ENCODE results near the gene CTNNB1. TPM values are rescaled to one million over a fixed set of nuclear protein-coding genes. Genes with fewer than 3 reads are reported as not detected.

CTNNB1 gene
- total RNA-seq, 1 experiment from 2014 or later = 387 TPM

DNA sequence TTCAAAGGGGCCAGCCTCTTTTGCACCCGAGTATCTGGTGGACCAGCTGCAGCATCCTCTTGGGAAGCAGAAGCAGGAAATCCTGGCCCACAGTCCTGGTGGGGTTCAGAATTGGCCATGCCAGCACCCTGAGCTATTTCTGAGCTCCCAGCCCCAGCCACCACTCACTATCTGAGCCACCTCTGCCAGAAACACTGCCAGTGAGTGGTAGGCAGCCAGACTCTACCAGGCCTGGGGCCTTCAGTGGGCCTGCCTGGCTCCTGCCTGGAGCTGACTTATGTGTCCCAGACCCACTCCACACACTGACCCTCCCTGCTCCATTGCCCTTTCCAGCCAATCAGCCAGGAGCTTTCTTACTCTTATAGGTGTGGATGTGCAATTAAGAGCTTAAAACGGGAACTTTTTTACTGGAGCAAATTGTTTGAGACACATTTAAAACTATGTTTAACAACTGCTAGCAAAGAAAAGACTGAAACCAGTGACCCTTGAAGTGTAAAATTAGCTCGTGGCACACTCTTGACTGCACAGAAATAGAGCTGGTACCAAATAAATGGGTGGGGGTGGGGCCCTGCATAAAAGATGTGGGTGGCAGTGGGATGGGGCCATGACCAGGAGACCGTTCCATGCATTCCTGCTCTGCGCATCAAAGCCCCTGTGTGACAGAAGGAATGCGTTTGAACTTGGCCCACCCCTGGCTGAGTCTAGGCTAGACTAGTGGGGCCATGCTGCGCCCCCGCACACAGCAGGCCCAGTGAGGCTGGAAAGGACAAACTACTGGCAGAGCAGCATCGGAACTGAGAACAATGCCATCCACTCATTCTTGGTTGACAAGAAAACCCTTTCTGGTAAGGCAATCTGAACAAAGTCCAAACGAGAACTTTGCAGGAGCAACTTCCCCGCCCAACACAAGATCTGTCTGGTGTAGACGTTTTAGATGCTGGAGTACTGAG, 48.0 kb downstream of the CTNNB1 start:
- Mint-ChIP-seq H3K9me3 (no peaks in the 10 kb centered on the region), H3K27me3 (ENCODE audit: low read depth) (no peaks in the 10 kb centered on the region; the same call in 1 of the 2 replicates), H3K4me3 (no peak overlapping the region), H3K36me3 (no peaks in the 10 kb centered on the region), H3K4me1 (peaks cover 7% of the 10 kb centered on the region; the same call in 1 of the 2 replicates), H3K27ac (no peak overlapping the region)
- DNase-seq (ENCODE audit: low spot score) (no peak), ATAC-seq (no peak)
- no peak for TF ChIP-seq NFATC4 (CRISPR knock-in tag; IDR thresholded peaks at IDR 0.05)
- no peak for TF ChIP-seq ZNF423 (CRISPR knock-in tag; IDR thresholded peaks at IDR 0.05)
- no peak for TF ChIP-seq ZNF317 (CRISPR knock-in tag; IDR thresholded peaks at IDR 0.05; ENCODE audit: borderline replicate concordance, low read depth)
- TF ChIP-seq, protein P1, sequence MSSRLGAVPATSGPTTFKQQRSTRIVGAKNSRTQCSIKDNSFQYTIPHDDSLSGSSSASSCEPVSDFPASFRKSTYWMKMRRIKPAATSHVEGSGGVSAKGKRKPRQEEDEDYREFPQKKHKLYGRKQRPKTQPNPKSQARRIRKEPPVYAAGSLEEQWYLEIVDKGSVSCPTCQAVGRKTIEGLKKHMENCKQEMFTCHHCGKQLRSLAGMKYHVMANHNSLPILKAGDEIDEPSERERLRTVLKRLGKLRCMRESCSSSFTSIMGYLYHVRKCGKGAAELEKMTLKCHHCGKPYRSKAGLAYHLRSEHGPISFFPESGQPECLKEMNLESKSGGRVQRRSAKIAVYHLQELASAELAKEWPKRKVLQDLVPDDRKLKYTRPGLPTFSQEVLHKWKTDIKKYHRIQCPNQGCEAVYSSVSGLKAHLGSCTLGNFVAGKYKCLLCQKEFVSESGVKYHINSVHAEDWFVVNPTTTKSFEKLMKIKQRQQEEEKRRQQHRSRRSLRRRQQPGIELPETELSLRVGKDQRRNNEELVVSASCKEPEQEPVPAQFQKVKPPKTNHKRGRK (CRISPR knock-in tag; IDR thresholded peaks at IDR 0.05; ENCODE audit: borderline replicate concordance) = no peak
- TF ChIP-seq FOXJ3 (CRISPR knock-in tag; IDR thresholded peaks at IDR 0.05; ENCODE audit: borderline replicate concordance) = no peak
- TF ChIP-seq, protein P2, sequence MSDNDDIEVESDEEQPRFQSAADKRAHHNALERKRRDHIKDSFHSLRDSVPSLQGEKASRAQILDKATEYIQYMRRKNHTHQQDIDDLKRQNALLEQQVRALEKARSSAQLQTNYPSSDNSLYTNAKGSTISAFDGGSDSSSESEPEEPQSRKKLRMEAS (CRISPR knock-in tag; IDR thresholded peaks at IDR 0.05) = no peak
- TF ChIP-seq, protein P3, sequence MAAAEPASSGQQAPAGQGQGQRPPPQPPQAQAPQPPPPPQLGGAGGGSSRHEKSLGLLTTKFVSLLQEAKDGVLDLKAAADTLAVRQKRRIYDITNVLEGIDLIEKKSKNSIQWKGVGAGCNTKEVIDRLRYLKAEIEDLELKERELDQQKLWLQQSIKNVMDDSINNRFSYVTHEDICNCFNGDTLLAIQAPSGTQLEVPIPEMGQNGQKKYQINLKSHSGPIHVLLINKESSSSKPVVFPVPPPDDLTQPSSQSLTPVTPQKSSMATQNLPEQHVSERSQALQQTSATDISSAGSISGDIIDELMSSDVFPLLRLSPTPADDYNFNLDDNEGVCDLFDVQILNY (CRISPR knock-in tag; IDR thresholded peaks at IDR 0.05) = no peak
- ChIA-PET CTCF (interaction anchor here (1.1 kb wide), 1 partner anchor 15 kb away, joined by 4 read pairs; no protein-coding TSS in a partner anchor), POLR2A (interaction anchor here (0.6 kb wide), 1 partner anchor 34 kb away, joined by 4 read pairs; no protein-coding TSS in a partner anchor)

DNA sequence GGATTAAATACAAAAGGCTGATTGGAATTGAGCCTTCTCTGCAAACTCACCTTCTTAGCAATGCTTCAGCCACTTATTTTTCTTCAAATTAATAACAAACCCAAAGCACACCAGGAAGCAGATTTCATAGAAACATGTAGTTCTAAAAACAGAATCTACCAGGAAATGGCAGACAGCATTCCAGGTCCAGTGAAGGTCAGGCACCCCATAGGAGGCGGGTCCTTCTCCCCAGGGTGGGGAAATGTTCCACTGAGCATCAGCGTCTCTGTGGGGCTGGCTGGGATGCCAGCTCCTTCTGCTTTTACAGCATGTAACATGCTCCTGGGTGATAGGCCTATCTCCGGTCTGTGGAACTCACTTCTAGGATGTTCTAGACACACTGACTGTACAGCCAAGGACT, 49.2 kb downstream of the CTNNB1 start:
- ATAC-seq (no peak), DNase-seq (ENCODE audit: low spot score) (no peak)
- Mint-ChIP-seq H3K4me1 (peaks cover 7% of the 10 kb centered on the region; the same call in 1 of the 2 replicates), H3K27ac (no peak overlapping the region), H3K36me3 (no peaks in the 10 kb centered on the region), H3K4me3 (no peak overlapping the region), H3K9me3 (peaks cover under 1% of the 10 kb centered on the region; the same call in 1 of the 2 replicates), H3K27me3 (ENCODE audit: low read depth) (no peaks in the 10 kb centered on the region; the same call in 1 of the 2 replicates)
- POLR2A ChIA-PET = no interaction called here
- CTCF ChIA-PET = no interaction called here
- TF ChIP-seq NR3C1 (CRISPR knock-in tag; conservative IDR thresholded peaks at IDR 0.05; ENCODE audit: low read depth) = no peak
- TF ChIP-seq, protein P4, sequence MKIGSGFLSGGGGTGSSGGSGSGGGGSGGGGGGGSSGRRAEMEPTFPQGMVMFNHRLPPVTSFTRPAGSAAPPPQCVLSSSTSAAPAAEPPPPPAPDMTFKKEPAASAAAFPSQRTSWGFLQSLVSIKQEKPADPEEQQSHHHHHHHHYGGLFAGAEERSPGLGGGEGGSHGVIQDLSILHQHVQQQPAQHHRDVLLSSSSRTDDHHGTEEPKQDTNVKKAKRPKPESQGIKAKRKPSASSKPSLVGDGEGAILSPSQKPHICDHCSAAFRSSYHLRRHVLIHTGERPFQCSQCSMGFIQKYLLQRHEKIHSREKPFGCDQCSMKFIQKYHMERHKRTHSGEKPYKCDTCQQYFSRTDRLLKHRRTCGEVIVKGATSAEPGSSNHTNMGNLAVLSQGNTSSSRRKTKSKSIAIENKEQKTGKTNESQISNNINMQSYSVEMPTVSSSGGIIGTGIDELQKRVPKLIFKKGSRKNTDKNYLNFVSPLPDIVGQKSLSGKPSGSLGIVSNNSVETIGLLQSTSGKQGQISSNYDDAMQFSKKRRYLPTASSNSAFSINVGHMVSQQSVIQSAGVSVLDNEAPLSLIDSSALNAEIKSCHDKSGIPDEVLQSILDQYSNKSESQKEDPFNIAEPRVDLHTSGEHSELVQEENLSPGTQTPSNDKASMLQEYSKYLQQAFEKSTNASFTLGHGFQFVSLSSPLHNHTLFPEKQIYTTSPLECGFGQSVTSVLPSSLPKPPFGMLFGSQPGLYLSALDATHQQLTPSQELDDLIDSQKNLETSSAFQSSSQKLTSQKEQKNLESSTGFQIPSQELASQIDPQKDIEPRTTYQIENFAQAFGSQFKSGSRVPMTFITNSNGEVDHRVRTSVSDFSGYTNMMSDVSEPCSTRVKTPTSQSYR (CRISPR knock-in tag; IDR thresholded peaks at IDR 0.05) = no peak
- TF ChIP-seq, protein P5, sequence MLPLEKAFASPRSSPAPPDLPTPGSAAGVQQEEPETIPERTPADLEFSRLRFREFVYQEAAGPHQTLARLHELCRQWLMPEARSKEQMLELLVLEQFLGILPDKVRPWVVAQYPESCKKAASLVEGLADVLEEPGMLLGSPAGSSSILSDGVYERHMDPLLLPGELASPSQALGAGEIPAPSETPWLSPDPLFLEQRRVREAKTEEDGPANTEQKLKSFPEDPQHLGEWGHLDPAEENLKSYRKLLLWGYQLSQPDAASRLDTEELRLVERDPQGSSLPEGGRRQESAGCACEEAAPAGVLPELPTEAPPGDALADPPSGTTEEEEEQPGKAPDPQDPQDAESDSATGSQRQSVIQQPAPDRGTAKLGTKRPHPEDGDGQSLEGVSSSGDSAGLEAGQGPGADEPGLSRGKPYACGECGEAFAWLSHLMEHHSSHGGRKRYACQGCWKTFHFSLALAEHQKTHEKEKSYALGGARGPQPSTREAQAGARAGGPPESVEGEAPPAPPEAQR (CRISPR knock-in tag; IDR thresholded peaks at IDR 0.05) = no peak
- no peak for TF ChIP-seq ELF4 (CRISPR knock-in tag; IDR thresholded peaks at IDR 0.05; ENCODE audit: low read depth)
- TF ChIP-seq, protein P6, sequence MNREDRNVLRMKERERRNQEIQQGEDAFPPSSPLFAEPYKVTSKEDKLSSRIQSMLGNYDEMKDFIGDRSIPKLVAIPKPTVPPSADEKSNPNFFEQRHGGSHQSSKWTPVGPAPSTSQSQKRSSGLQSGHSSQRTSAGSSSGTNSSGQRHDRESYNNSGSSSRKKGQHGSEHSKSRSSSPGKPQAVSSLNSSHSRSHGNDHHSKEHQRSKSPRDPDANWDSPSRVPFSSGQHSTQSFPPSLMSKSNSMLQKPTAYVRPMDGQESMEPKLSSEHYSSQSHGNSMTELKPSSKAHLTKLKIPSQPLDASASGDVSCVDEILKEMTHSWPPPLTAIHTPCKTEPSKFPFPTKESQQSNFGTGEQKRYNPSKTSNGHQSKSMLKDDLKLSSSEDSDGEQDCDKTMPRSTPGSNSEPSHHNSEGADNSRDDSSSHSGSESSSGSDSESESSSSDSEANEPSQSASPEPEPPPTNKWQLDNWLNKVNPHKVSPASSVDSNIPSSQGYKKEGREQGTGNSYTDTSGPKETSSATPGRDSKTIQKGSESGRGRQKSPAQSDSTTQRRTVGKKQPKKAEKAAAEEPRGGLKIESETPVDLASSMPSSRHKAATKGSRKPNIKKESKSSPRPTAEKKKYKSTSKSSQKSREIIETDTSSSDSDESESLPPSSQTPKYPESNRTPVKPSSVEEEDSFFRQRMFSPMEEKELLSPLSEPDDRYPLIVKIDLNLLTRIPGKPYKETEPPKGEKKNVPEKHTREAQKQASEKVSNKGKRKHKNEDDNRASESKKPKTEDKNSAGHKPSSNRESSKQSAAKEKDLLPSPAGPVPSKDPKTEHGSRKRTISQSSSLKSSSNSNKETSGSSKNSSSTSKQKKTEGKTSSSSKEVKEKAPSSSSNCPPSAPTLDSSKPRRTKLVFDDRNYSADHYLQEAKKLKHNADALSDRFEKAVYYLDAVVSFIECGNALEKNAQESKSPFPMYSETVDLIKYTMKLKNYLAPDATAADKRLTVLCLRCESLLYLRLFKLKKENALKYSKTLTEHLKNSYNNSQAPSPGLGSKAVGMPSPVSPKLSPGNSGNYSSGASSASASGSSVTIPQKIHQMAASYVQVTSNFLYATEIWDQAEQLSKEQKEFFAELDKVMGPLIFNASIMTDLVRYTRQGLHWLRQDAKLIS (CRISPR knock-in tag; IDR thresholded peaks at IDR 0.05; ENCODE audit: borderline replicate concordance) = no peak
- TF ChIP-seq ESRRA (CRISPR knock-in tag; IDR thresholded peaks at IDR 0.05; ENCODE audit: borderline replicate concordance) = no peak
- TF ChIP-seq OVOL2 (CRISPR knock-in tag; IDR thresholded peaks at IDR 0.05; ENCODE audit: borderline replicate concordance) = no peak
- TF ChIP-seq EMX1 (CRISPR knock-in tag; IDR thresholded peaks at IDR 0.05) = no peak
- TF ChIP-seq, protein P7, sequence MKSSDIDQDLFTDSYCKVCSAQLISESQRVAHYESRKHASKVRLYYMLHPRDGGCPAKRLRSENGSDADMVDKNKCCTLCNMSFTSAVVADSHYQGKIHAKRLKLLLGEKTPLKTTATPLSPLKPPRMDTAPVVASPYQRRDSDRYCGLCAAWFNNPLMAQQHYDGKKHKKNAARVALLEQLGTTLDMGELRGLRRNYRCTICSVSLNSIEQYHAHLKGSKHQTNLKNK (CRISPR knock-in tag; IDR thresholded peaks at IDR 0.05) = no peak
- TF ChIP-seq JUN (CRISPR knock-in tag; IDR thresholded peaks at IDR 0.05) = no peak
- TF ChIP-seq ZNF416 (CRISPR knock-in tag; IDR thresholded peaks at IDR 0.05) = no peak
- no peak for TF ChIP-seq RORB (CRISPR knock-in tag; IDR thresholded peaks at IDR 0.05)
- TF ChIP-seq NR2C2 (CRISPR knock-in tag; IDR thresholded peaks at IDR 0.05) = no peak
- TF ChIP-seq ZBTB21 (CRISPR knock-in tag; IDR thresholded peaks at IDR 0.05; ENCODE audit: borderline replicate concordance) = no peak
- no peak for TF ChIP-seq ZNF219 (CRISPR knock-in tag; IDR thresholded peaks at IDR 0.05; ENCODE audit: borderline replicate concordance)
- TF ChIP-seq SMAD3 (CRISPR knock-in tag; IDR thresholded peaks at IDR 0.05; ENCODE audit: borderline replicate concordance) = no peak

Data from WTC11 (cell line).